Liver (tissue), 9 donors: ENCODE measurements around the gene SPP1. TPM values are rescaled to one million over a fixed set of nuclear protein-coding genes. Genes with fewer than 3 reads are reported as not detected.

Experiments
- DNase-seq: peaks from one replicate; pipeline ENCODE4 v3.0.0-alpha.2; 2017; ENCODE audit warnings: low spot score
- H3K27ac ChIP-seq, 2 donors: one replicate each; pipeline ENCODE4 v1.7.0; 2013; ENCODE audit warnings: inconsistent platforms in 2 of 2, low read length in 2 of 2, control low read depth in 1 of 2, low read depth in 1 of 2, mild to moderate bottlenecking in 1 of 2
- H3K27me3 ChIP-seq, 4 donors: one replicate each; pipeline versions ENCODE4 v1.6.1 to v1.7.0; 2013; ENCODE audit warnings: low read length in 3 of 4, inconsistent platforms in 1 of 4, mild to moderate bottlenecking in 1 of 4, moderate library complexity in 1 of 4; ENCODE audit not compliant: control insufficient read depth in 4 of 4, insufficient read depth in 4 of 4
- H3K36me3 ChIP-seq, 4 donors: one replicate each; pipeline versions ENCODE4 v1.6.1 to v1.7.0; 2013; ENCODE audit warnings: low read length in 3 of 4, mild to moderate bottlenecking in 3 of 4, low read depth in 1 of 4, moderate library complexity in 1 of 4; ENCODE audit not compliant: control insufficient read depth in 4 of 4, insufficient read depth in 3 of 4
- H3K4me1 ChIP-seq, 4 donors: one replicate each; pipeline versions ENCODE4 v1.6.1 to v1.7.0; 2013; ENCODE audit warnings: low read length in 3 of 4, mild to moderate bottlenecking in 3 of 4, moderate library complexity in 1 of 4; ENCODE audit not compliant: control insufficient read depth in 4 of 4, insufficient read depth in 4 of 4
- H3K4me3 ChIP-seq, 3 donors: one replicate each; pipeline versions ENCODE4 v1.6.1 to v1.7.0; 2013; ENCODE audit warnings: low read length in 3 of 3, control low read depth in 1 of 3, low read depth in 1 of 3, mild to moderate bottlenecking in 1 of 3
- H3K9ac ChIP-seq, 2 donors: one replicate each; pipeline ENCODE4 v1.7.0; 2013; ENCODE audit warnings: low read length in 2 of 2, mild to moderate bottlenecking in 2 of 2, moderate library complexity in 2 of 2, control low read depth in 1 of 2, low read depth in 1 of 2
- H3K9me3 ChIP-seq, 4 donors: one replicate each; pipeline versions ENCODE4 v1.6.1 to v1.7.0; 2013; ENCODE audit warnings: low read length in 3 of 4; ENCODE audit not compliant: control insufficient read depth in 4 of 4
- CTCF ChIP-seq: fragments of 150-350 bp; IDR thresholded peaks from 2 replicates; pipeline ENCODE4 v1.5.1; 2017; ENCODE audit warnings: improper control_type of control experiment, low read depth, low read length; ENCODE audit not compliant: missing input control
- EGR1 ChIP-seq, 2 donors: IDR thresholded peaks; 2 replicates each; pipeline ENCODE4 v1.6.1; 2016 to 2018; ENCODE audit warnings: antibody characterized with exemption in 2 of 2, low read depth in 2 of 2
- FOXA1 ChIP-seq: IDR thresholded peaks from 2 replicates; pipeline ENCODE4 v1.6.1; 2016; ENCODE audit warnings: antibody characterized with exemption
- FOXA2 ChIP-seq: IDR thresholded peaks from 2 replicates; pipeline ENCODE4 v1.6.1; 2016; ENCODE audit warnings: antibody characterized with exemption
- HNF4A ChIP-seq, 2 donors: conservative IDR thresholded peaks; 2 replicates each; pipeline ENCODE4 v1.6.1; 2016; ENCODE audit warnings: antibody characterized with exemption in 2 of 2, mild to moderate bottlenecking in 2 of 2
- HNF4G ChIP-seq: IDR thresholded peaks from 2 replicates; pipeline ENCODE4 v1.6.1; 2016; ENCODE audit warnings: antibody characterized with exemption
- JUND ChIP-seq, 2 donors: IDR thresholded peaks; 2 replicates each; pipeline ENCODE4 v1.6.1; 2016; ENCODE audit warnings: antibody characterized with exemption in 2 of 2
- NR2F2 ChIP-seq: IDR thresholded peaks from 2 replicates; pipeline ENCODE4 v1.6.1; 2016; ENCODE audit warnings: antibody characterized with exemption
- RAD21 ChIP-seq, 2 donors: IDR thresholded peaks; 2 replicates each; pipeline ENCODE4 v1.6.1; 2016; ENCODE audit warnings: antibody characterized with exemption in 2 of 2, mild to moderate bottlenecking in 2 of 2
- REST ChIP-seq: IDR thresholded peaks from 2 replicates; pipeline ENCODE4 v1.6.1; 2016; ENCODE audit warnings: antibody characterized with exemption, mild to moderate bottlenecking
- RXRA ChIP-seq, 2 donors: IDR thresholded peaks; 2 replicates each; pipeline ENCODE4 v1.6.1; 2017 to 2018; ENCODE audit warnings: antibody characterized with exemption in 2 of 2, mild to moderate bottlenecking in 1 of 2
- TAF1 ChIP-seq: conservative IDR thresholded peaks from 2 replicates; pipeline ENCODE4 v1.6.1; 2016; ENCODE audit warnings: antibody characterized with exemption, mild to moderate bottlenecking
- YY1 ChIP-seq: IDR thresholded peaks from 2 replicates; pipeline ENCODE4 v1.6.1; 2016; ENCODE audit warnings: antibody characterized with exemption, mild to moderate bottlenecking
- ZBTB33 ChIP-seq: IDR thresholded peaks from 2 replicates; pipeline ENCODE4 v1.6.1; 2016; ENCODE audit warnings: antibody characterized with exemption
- WGBS: extraction: QIAGEN DNeasy Blood & Tissue Kit; methylation state at CpG from one replicate; pipeline ENCODE4 v1.1.7; 2013; 5-methylcytosine and 5-hydroxymethylcytosine counted together
- polyA plus RNA-seq, 2 donors: library from polyadenylated mRNA; stranded (reverse) in 1 of 2; unstranded in 1 of 2; fragments of 200-250 nt in 1 of 2; fragments of >200 nt in 1 of 2; fragmentation: Nextera tagmentation in 1 of 2; extraction: Ambion mirVana in 1 of 2; gene quantifications; one replicate each; pipeline versions ENCODE4 v1.2.1 to v1.2.3, GENCODE V29; 2013 to 2015
- total RNA-seq, 2 donors: library from RNA; depleted of rRNA; stranded (reverse); fragments of >200 nt; gene quantifications; one replicate each; pipeline ENCODE4 v1.2.3, GENCODE V29; 2014
- TF ChIP-seq, protein P1 (sequence below): IDR thresholded peaks from 2 replicates; pipeline ENCODE4 v1.6.1; 2016; ENCODE audit warnings: antibody characterized with exemption
- TF ChIP-seq, protein P2 (sequence below): IDR thresholded peaks from 2 replicates; pipeline ENCODE4 v1.6.1; 2016; ENCODE audit warnings: antibody characterized with exemption
- donor health status: healthy.
- donor health status: healthy.
- donor health status: healthy.
- donor health status: healthy.
- donor health status: healthy.

The SPP1 gene
- total and polyA plus RNA-seq, 4 donors: 10.5 to 80.2 (median 27.5) TPM

DNA sequence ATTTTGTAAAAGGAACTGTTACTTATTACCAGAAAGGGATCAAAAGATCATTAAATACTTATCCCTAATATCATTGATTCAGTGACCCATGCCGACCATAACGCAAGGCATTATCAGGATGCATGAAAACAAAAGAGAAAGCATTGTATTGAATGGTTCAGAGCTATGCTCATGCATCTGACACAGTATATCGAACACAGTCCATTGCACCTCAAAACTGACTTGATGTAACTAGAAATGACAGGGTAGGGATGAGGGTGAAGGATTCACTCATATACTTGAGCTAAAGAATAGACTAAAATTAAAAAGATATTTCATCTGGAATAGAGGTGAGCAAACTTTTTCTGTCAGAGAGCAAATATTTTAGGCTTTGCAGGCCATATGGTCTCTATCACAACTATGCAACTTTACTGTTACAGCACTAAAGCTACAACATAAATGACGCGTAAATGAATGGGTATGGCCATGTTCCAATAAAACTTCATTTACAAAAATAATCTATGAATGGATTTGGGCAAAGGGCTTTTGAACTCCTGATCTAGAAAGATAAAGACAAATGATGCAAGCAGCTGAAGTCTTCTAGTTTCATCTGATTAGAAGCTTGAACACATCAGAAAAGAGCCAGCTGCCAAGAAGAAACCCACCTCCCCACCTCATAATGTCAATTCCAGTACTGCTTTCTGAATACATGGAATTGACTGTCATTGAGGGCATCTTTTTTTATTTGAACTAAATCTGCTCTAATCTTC is 12.9 kb upstream of the SPP1 start:
- Histone ChIP-seq H3K27ac (no peak overlapping the region), H3K4me3 (no peak overlapping the region), H3K4me1 (no peaks in the 10 kb centered on the region), H3K36me3 (no peaks in the 10 kb centered on the region), H3K27me3 (no peaks in the 10 kb centered on the region), H3K9me3 (no peaks in the 10 kb centered on the region), H3K9ac (no peak overlapping the region)
- no peak for DNase-seq
- no peak for TF ChIP-seq HNF4A (conservative IDR thresholded peaks at IDR 0.05)
- TF ChIP-seq HNF4G: no peak
- no peak for TF ChIP-seq EGR1 (IDR thresholded peaks at IDR 0.05; ENCODE audit: low read depth in 2 of 2)
- TF ChIP-seq, protein P1, sequence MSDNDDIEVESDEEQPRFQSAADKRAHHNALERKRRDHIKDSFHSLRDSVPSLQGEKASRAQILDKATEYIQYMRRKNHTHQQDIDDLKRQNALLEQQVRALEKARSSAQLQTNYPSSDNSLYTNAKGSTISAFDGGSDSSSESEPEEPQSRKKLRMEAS: no peak
- no peak for TF ChIP-seq ZBTB33
- TF ChIP-seq CTCF: no peak
- no peak for TF ChIP-seq RAD21 (IDR thresholded peaks at IDR 0.05)
- no peak for TF ChIP-seq TAF1
- TF ChIP-seq FOXA2: no peak
- no peak for TF ChIP-seq FOXA1
- no peak for TF ChIP-seq JUND (IDR thresholded peaks at IDR 0.05)
- no peak for TF ChIP-seq NR2F2
- TF ChIP-seq, protein P2, sequence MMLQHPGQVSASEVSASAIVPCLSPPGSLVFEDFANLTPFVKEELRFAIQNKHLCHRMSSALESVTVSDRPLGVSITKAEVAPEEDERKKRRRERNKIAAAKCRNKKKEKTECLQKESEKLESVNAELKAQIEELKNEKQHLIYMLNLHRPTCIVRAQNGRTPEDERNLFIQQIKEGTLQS: no peak
- no peak for TF ChIP-seq YY1
- no peak for TF ChIP-seq RXRA (IDR thresholded peaks at IDR 0.05)
- TF ChIP-seq REST: no peak
- WGBS: 90% methylated on average over 5 of the region's 5 CpGs
